ENCODE data around the gene FDX1. TPM values are rescaled to one million over a fixed set of nuclear protein-coding genes. Genes with fewer than 3 reads are reported as not detected.

The FDX1 gene
- total and polyA plus RNA-seq, 2 of the 13 experiments (the other 11 are each of a cell fraction or from before 2014, with no cell fraction given), result 4.5 to 13.1 TPM

DNA sequence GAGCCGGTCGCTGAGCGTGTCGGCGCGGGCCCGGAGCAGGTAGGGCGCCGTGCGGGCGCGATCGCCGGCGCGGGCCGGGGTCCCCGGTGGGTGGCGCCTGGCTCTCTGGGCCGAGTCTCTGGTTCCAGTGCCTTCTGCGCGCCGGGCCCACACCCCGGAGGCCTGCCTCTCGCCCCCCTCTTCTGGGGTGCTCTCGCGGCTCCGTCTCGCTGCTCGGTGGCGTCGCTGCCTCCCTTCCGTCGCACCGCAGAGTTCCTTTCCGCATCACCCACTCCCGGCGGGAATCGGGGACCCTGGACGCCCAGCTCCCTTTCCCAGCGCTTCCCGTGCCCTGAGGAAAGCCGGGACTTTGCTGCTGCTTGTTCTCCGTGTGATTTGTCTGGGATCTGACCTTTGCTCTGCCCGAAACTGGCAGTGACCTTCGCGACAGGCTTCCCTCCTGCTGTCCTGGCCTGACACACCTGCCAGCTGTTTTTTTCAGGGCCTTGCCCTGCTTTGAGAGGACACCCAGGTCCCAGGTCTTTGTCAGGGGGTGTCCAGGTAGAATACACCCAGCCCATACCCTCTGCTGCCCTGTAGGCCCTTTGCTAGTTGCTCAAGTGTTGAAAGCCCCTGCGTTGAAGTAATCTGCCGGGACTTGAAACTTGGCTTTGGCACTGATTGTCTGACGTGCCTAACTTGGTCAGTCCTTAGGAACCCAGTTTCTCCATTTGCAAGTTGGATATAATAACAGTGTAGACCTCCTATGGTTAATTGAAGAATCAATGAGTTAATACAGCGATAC, 711 bp downstream of the FDX1 start (continued):
- TF ChIP-seq CENPT (CRISPR knock-in tag; IDR thresholded peaks at IDR 0.05; ENCODE audit: low read depth) (0 out of 2 replicates have a peak, but pooled peaks have one; percentile 21), ZNF143 (CRISPR knock-in tag; IDR thresholded peaks at IDR 0.05) (no peak), HNRNPH1 (optimal IDR thresholded peaks at IDR 0.05; ENCODE audit: low read depth, low read length) (no peak), HIC2 (CRISPR knock-in tag; IDR thresholded peaks at IDR 0.05; ENCODE audit: low read depth) (no peak), HNF4G (IDR thresholded peaks at IDR 0.05; ENCODE audit: borderline replicate concordance, low read depth, low read length) (peak; percentile 61), HNF4G (CRISPR knock-in tag; IDR thresholded peaks at IDR 0.05; ENCODE audit: borderline replicate concordance, low read depth) (peak; percentile 59; the same call in 1 of the 2 replicates), RAD21 (CRISPR knock-in tag; IDR thresholded peaks at IDR 0.05) (peak; percentile 46), ZNF230 (CRISPR knock-in tag; IDR thresholded peaks at IDR 0.05) (no peak), IKZF4 (CRISPR knock-in tag; IDR thresholded peaks at IDR 0.05; ENCODE audit: borderline replicate concordance, low read depth, not compliant biosample characterization) (peak; percentile 18), MED13 (CRISPR knock-in tag; IDR thresholded peaks at IDR 0.05) (no peak), HNF1B (CRISPR knock-in tag; IDR thresholded peaks at IDR 0.05) (0 out of 2 replicates have a peak, but pooled peaks have one; percentile 50), ZBTB14 (CRISPR knock-in tag; IDR thresholded peaks at IDR 0.05) (0 out of 2 replicates have a peak, but pooled peaks have one; percentile 1), ZNF780A (CRISPR knock-in tag; IDR thresholded peaks at IDR 0.05) (no peak; the same call in 1 of the 2 replicates), SALL2 (CRISPR knock-in tag; IDR thresholded peaks at IDR 0.05) (0 out of 2 replicates have a peak, but pooled peaks have one; percentile 31), YEATS4 (CRISPR knock-in tag; IDR thresholded peaks at IDR 0.05; ENCODE audit: borderline replicate concordance) (peak; percentile 14; the same call in 1 of the 2 replicates), ZBTB7A (CRISPR knock-in tag; IDR thresholded peaks at IDR 0.05) (0 out of 2 replicates have a peak, but pooled peaks have one; percentile 9), DNMT3B (CRISPR knock-in tag; conservative IDR thresholded peaks at IDR 0.05) (no peak), HIVEP1 (CRISPR knock-in tag; IDR thresholded peaks at IDR 0.05) (peak; percentile 64; the same call in 1 of the 2 replicates), PHF8 (CRISPR knock-in tag; IDR thresholded peaks at IDR 0.05) (peak; percentile 95), SKI (IDR thresholded peaks at IDR 0.05; ENCODE audit: partially characterized antibody) (peak; percentile 10), ZMAT5 (CRISPR knock-in tag; IDR thresholded peaks at IDR 0.05; ENCODE audit: borderline replicate concordance, low read depth) (no peak), ZNF816 (CRISPR knock-in tag; IDR thresholded peaks at IDR 0.05; ENCODE audit: borderline replicate concordance) (0 out of 2 replicates have a peak, but pooled peaks have one; percentile 37), POLR2AphosphoS2 (IDR thresholded peaks at IDR 0.05; ENCODE audit: low read depth, low read length) (no peak), ZNF441 (CRISPR knock-in tag; IDR thresholded peaks at IDR 0.05; ENCODE audit: borderline replicate concordance) (0 out of 2 replicates have a peak, but pooled peaks have one; percentile 20)

Measured in HepG2 (cell line).